WTC11 (cell line): ENCODE measurements around the gene MTA2. TPM values are rescaled to one million over a fixed set of nuclear protein-coding genes. Genes with fewer than 3 reads are reported as not detected.

Source experiments
- ATAC-seq: fragments of 200-7000 bp; cut with Tn5 transposase; 2 replicates; pipeline ENCODE4 v1.10.0; 2021; ENCODE audit warnings: mild to moderate bottlenecking, moderate library complexity
- CTCF ChIA-PET: fragments of 300-600 bp; sonication (Branson Sonifier 250); formaldehyde crosslinking; loops from one replicate; lab custom pipeline; 2021; ENCODE audit warnings: antibody characterized with exemption; lab: Charles Lee
- POLR2A ChIA-PET: fragments of 350-600 bp; sonication (Branson Sonifier 250); formaldehyde crosslinking; loops from one replicate; lab custom pipeline; 2021; ENCODE audit warnings: antibody characterized with exemption; lab: Charles Lee
- DNase-seq: peaks from one replicate; pipeline ENCODE4 v3.0.0; 2021; ENCODE audit warnings: low spot score
- H3K27ac Mint-ChIP-seq: 2 replicates; pipeline ENCODE4 v1.8.0; 2021; ENCODE audit warnings: mixed read lengths
- H3K27me3 Mint-ChIP-seq: 2 replicates; pipeline ENCODE4 v1.8.0; 2021; ENCODE audit warnings: low read depth, mild to moderate bottlenecking, moderate library complexity, mixed read lengths
- H3K36me3 Mint-ChIP-seq: 2 replicates; pipeline ENCODE4 v1.8.0; 2021; ENCODE audit warnings: mixed read lengths
- H3K4me1 Mint-ChIP-seq: 2 replicates; pipeline ENCODE4 v1.8.0; 2022; ENCODE audit warnings: mixed read lengths
- H3K4me3 Mint-ChIP-seq: 2 replicates; pipeline ENCODE4 v1.8.0; 2021; ENCODE audit warnings: mild to moderate bottlenecking, moderate library complexity, mixed read lengths
- H3K9me3 Mint-ChIP-seq: 2 replicates; pipeline ENCODE4 v1.8.0; 2021; ENCODE audit warnings: mixed read lengths
- ATF6 ChIP-seq: sonication (generic); formaldehyde crosslinking; IDR thresholded peaks from 2 replicates; pipeline ENCODE4 v1.8.1; 2023; ENCODE audit warnings: mild to moderate bottlenecking, missing genetic modification reagents
- ETV6 ChIP-seq: sonication (generic); formaldehyde crosslinking; IDR thresholded peaks from 2 replicates; pipeline ENCODE4 v1.8.1; 2022; ENCODE audit warnings: mild to moderate bottlenecking, missing genetic modification reagents
- MAX ChIP-seq: sonication (generic); formaldehyde crosslinking; IDR thresholded peaks from 2 replicates; pipeline ENCODE4 v1.8.0; 2022; ENCODE audit warnings: mild to moderate bottlenecking, missing genetic modification reagents
- RELA ChIP-seq: sonication (generic); formaldehyde crosslinking; IDR thresholded peaks from 2 replicates; pipeline ENCODE4 v1.8.1; 2022; ENCODE audit warnings: missing genetic modification reagents, mild to moderate bottlenecking, borderline replicate concordance
- SMAD4 ChIP-seq: sonication (generic); formaldehyde crosslinking; IDR thresholded peaks from 2 replicates; pipeline ENCODE4 v1.8.0; 2022; ENCODE audit warnings: mild to moderate bottlenecking, missing genetic modification reagents
- SOX15 ChIP-seq: fragments of 250-450 bp; sonication (Bioruptor Pico); IDR thresholded peaks from 2 replicates; pipeline ENCODE4 v1.9.0; 2021; ENCODE audit warnings: mild to moderate bottlenecking
- SP1 ChIP-seq: sonication (generic); formaldehyde crosslinking; conservative IDR thresholded peaks from 2 replicates; pipeline ENCODE4 v1.8.1; 2022; ENCODE audit warnings: missing genetic modification reagents
- ZBTB43 ChIP-seq: sonication (generic); formaldehyde crosslinking; IDR thresholded peaks from 2 replicates; pipeline ENCODE4 v1.8.1; 2023; ENCODE audit warnings: mild to moderate bottlenecking, missing genetic modification reagents
- ZNF138 ChIP-seq: sonication (generic); formaldehyde crosslinking; conservative IDR thresholded peaks from 2 replicates; pipeline ENCODE4 v1.8.1; 2022; ENCODE audit warnings: mild to moderate bottlenecking, moderate library complexity, missing genetic modification reagents
- ZNF219 ChIP-seq: sonication (generic); formaldehyde crosslinking; IDR thresholded peaks from 2 replicates; pipeline ENCODE4 v1.8.0; 2023; ENCODE audit warnings: missing genetic modification reagents, mild to moderate bottlenecking, borderline replicate concordance
- ZNF263 ChIP-seq: sonication (generic); formaldehyde crosslinking; IDR thresholded peaks from 2 replicates; pipeline ENCODE4 v1.8.1; 2022; ENCODE audit warnings: low read depth, mild to moderate bottlenecking, moderate library complexity, missing genetic modification reagents
- ZNF423 ChIP-seq: fragments of 250-450 bp; sonication (Bioruptor Pico); IDR thresholded peaks from 2 replicates; pipeline ENCODE4 v2.1.2; 2022; ENCODE audit warnings: mild to moderate bottlenecking, moderate library complexity
- ZNF671 ChIP-seq: fragments of 250-450 bp; sonication (Bioruptor Pico); IDR thresholded peaks from 2 replicates; pipeline ENCODE4 v1.8.0; 2021; ENCODE audit warnings: mild to moderate bottlenecking
- total RNA-seq: library from RNA; stranded (reverse); gene quantifications from 3 replicates; pipeline ENCODE4 v1.2.3, GENCODE V29; 2021

The MTA2 gene
- total RNA-seq, 1 experiment from 2014 or later: 115 TPM

- H3K4me3 Mint-ChIP-seq: no peak overlapping the region
- no peak overlapping the region for H3K27ac Mint-ChIP-seq
- TF ChIP-seq MAX (CRISPR knock-in tag): no peak
- TF ChIP-seq ZNF138 (CRISPR knock-in tag): no peak
- no peak for TF ChIP-seq SOX15 (CRISPR knock-in tag)
- TF ChIP-seq ZNF671 (CRISPR knock-in tag): no peak
- no peak for TF ChIP-seq ZNF219 (CRISPR knock-in tag)
- TF ChIP-seq ZNF423 (CRISPR knock-in tag): no peak
- no peak for TF ChIP-seq ATF6
- no peak for TF ChIP-seq ETV6 (CRISPR knock-in tag)
- no peaks in the 10 kb centered on the region for H3K9me3 Mint-ChIP-seq
- ATAC-seq (no peak), DNase-seq (no peak)
- ChIA-PET CTCF (no interaction called here), POLR2A (no interaction called here)
- H3K27me3 Mint-ChIP-seq: no peaks in the 10 kb centered on the region; the same call in 1 of the 2 replicates
- H3K4me1 Mint-ChIP-seq: peaks cover 32% of the 10 kb centered on the region
- peaks cover 61% of the 10 kb centered on the region for H3K36me3 Mint-ChIP-seq
Observed at GRCh38 chr11:62595124-62595523, 6.5 kb downstream of the MTA2 start.

GRCh38 chr11:62593434-62594044 is 8.1 kb downstream of the MTA2 start:
- peak; percentile 89 for DNase-seq
- Mint-ChIP-seq H3K27ac (peak overlapping the region; percentile 82), H3K4me3 (peak overlapping the region; percentile 55), H3K4me1 (peaks cover 19% of the 10 kb centered on the region), H3K27me3 (no peaks in the 10 kb centered on the region; the same call in 1 of the 2 replicates), H3K9me3 (no peaks in the 10 kb centered on the region), H3K36me3 (peaks cover 54% of the 10 kb centered on the region)
- ChIA-PET POLR2A (interaction anchor here (1.0 to 3.1 kb wide), 3 partner anchors 7 to 71 kb away, joined by 4 to 53 read pairs (median 5); partner anchors contain the start of genes B3GAT3, C11orf98, CSKMT and MTA2), CTCF (interaction anchor here (0.6 to 4.5 kb wide), 14 partner anchors 11 to 897 kb away, joined by 3 to 74 read pairs (median 6); partner anchors contain the start of genes B3GAT3, C11orf98, CSKMT and EEF1G)
- TF ChIP-seq ZNF671 (CRISPR knock-in tag) (no peak), SMAD4 (CRISPR knock-in tag) (no peak), SP1 (0 out of 2 replicates have a peak, but pooled peaks have one; percentile 20), MAX (CRISPR knock-in tag) (0 out of 2 replicates have a peak, but pooled peaks have one; percentile 15), ZNF263 (CRISPR knock-in tag) (no peak)
- peak; percentile 34 for ATAC-seq

- Mint-ChIP-seq H3K36me3 (peaks cover 52% of the 10 kb centered on the region), H3K27ac (no peak overlapping the region)
Observed at GRCh38 chr11:62592989-62593421, 8.7 kb downstream of the MTA2 start.

More at GRCh38 chr11:62592989-62593421, 8.7 kb downstream of the MTA2 start:
- TF ChIP-seq ZBTB43 (CRISPR knock-in tag) (0 out of 2 replicates have a peak, but pooled peaks have one; percentile 26), RELA (CRISPR knock-in tag) (no peak)
- Mint-ChIP-seq H3K9me3 (no peaks in the 10 kb centered on the region), H3K4me1 (peaks cover 19% of the 10 kb centered on the region), H3K4me3 (no peak overlapping the region), H3K27me3 (no peaks in the 10 kb centered on the region; the same call in 1 of the 2 replicates)
- CTCF ChIA-PET: interaction anchor here (0.6 to 4.5 kb wide), 14 partner anchors 11 to 898 kb away, joined by 3 to 74 read pairs (median 14); partner anchors contain the start of genes B3GAT3, EML3, GANAB and MTA2
- POLR2A ChIA-PET: interaction anchor here (2.0 to 3.1 kb wide), 4 partner anchors 8 to 73 kb away, joined by 8 to 53 read pairs (median 40); partner anchors contain the start of genes B3GAT3, C11orf98, CSKMT and INTS5
- DNase-seq (no peak), ATAC-seq (no peak)
